ENCODE results near the gene CKAP2.

DNA sequence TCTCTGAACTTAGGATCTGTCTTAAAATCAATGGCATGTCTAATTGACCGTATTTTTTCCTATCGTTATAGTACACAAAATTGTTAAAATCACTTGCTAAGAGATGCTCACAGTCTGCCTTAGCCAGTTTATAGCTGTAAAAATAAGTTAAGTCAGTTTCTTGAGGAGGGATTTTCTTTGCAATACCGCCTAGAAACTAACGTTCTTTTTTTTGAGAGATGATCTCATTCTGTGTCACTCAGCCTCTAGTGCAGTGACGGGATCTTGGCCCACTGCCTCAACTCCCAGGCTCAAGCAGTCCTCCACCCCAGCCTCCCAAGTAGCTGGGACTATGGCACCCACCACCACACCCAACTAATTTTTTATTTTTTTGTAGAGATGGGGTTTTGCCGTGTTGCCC is 4.4 kb downstream of the CKAP2 start:
- TF ChIP-seq POLR2A (IDR thresholded peaks at IDR 0.05), result no peak
- TF ChIP-seq, protein P1, sequence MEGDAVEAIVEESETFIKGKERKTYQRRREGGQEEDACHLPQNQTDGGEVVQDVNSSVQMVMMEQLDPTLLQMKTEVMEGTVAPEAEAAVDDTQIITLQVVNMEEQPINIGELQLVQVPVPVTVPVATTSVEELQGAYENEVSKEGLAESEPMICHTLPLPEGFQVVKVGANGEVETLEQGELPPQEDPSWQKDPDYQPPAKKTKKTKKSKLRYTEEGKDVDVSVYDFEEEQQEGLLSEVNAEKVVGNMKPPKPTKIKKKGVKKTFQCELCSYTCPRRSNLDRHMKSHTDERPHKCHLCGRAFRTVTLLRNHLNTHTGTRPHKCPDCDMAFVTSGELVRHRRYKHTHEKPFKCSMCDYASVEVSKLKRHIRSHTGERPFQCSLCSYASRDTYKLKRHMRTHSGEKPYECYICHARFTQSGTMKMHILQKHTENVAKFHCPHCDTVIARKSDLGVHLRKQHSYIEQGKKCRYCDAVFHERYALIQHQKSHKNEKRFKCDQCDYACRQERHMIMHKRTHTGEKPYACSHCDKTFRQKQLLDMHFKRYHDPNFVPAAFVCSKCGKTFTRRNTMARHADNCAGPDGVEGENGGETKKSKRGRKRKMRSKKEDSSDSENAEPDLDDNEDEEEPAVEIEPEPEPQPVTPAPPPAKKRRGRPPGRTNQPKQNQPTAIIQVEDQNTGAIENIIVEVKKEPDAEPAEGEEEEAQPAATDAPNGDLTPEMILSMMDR (IDR thresholded peaks at IDR 0.05), result no peak

All from Peyer's patch (tissue), 4 donors.